Tongue (tissue), 2 donors: Measurements from ENCODE around the gene CDK10. TPM values are rescaled to one million over a fixed set of nuclear protein-coding genes. Genes with fewer than 3 reads are reported as not detected.
A peak's percentile ranks its signal among the peaks of the same experiment; 100 is the strongest.
"Not testable (repeated sequence)": the region's sequence is repeated elsewhere in the genome, so short reads cannot be mapped to it uniquely, and the experiment has no call there.

Source experiments
- DNase-seq: peaks from one replicate; pipeline ENCODE4 v3.0.0-alpha.2; 2015
- total RNA-seq: library from RNA; depleted of rRNA; stranded (reverse); fragments of >200 nt; gene quantifications from one replicate; pipeline ENCODE4 v1.2.3, GENCODE V29; 2014

CDK10 gene
- total RNA-seq, 1 donor from 2014 or later, result 45.5 TPM

- DNase-seq, result no peak
Measured at GRCh38 chr16:89695875-89696669, 9.6 kb downstream of the CDK10 start.

- no peak for DNase-seq
Measured at GRCh38 chr16:89696670-89697128, 10.2 kb downstream of the CDK10 start.

GRCh38 chr16:89697161-89697615 is 10.7 kb downstream of the CDK10 start:
- peak; percentile 81 for DNase-seq

- DNase-seq, result peak; percentile 53
Measured at GRCh38 chr16:89697616-89698331, 11.3 kb downstream of the CDK10 start.

GRCh38 chr16:89698717-89699116 is 12.2 kb downstream of the CDK10 start:
- not testable (repeated sequence) for DNase-seq

GRCh38 chr16:89699629-89700099 is 13.2 kb downstream of the CDK10 start:
- DNase-seq, result not testable (repeated sequence)

GRCh38 chr16:89700100-89700648 is 13.7 kb downstream of the CDK10 start:
- peak; percentile 97 for DNase-seq

- DNase-seq, result peak; percentile 53
Measured at GRCh38 chr16:89700649-89701424, 14.3 kb downstream of the CDK10 start.

GRCh38 chr16:89701425-89702406 is 15.2 kb downstream of the CDK10 start, which contains the start of gene SPATA2L:
TSS of gene SPATA2L (minus strand) at chr16:89701705. CDS start at chr16:89701232, 473 bp downstream.
- peak; percentile 89 for DNase-seq

GRCh38 chr16:89704281-89704680 is 17.8 kb downstream of the CDK10 start:
- DNase-seq, result no peak

- DNase-seq, result no peak
Measured at GRCh38 chr16:89705006-89705405, 18.5 kb downstream of the CDK10 start.

- DNase-seq, result no peak
Measured at GRCh38 chr16:89706518-89707260, 20.2 kb downstream of the CDK10 start.

- DNase-seq, result no peak
Measured at GRCh38 chr16:89707695-89708094, 21.2 kb downstream of the CDK10 start.

GRCh38 chr16:89708481-89708931 is 22.0 kb downstream of the CDK10 start:
- peak; percentile 35 for DNase-seq

GRCh38 chr16:89709166-89709565 is 22.7 kb downstream of the CDK10 start:
- no peak for DNase-seq

- no peak for DNase-seq
Measured at GRCh38 chr16:89709716-89710432, 23.4 kb downstream of the CDK10 start.

- DNase-seq, result no peak
Measured at GRCh38 chr16:89710709-89711564, 24.4 kb downstream of the CDK10 start.
